NT2/D1 (cell line): ENCODE data around the gene CD274.

Experiments
- SUZ12 ChIP-seq: IDR thresholded peaks from 2 replicates; pipeline ENCODE4 v1.6.1; 2011; ENCODE audit not compliant: insufficient read length, insufficient read depth; ENCODE audit errors: extremely low read depth
- YY1 ChIP-seq: IDR thresholded peaks from 2 replicates; pipeline ENCODE4 v1.6.1; 2011; ENCODE audit not compliant: insufficient read length, insufficient read depth
- ZNF274 ChIP-seq: IDR thresholded peaks from 2 replicates; pipeline ENCODE4 v1.6.1; 2011; ENCODE audit warnings: mild to moderate bottlenecking, low read depth, low read length

DNA sequence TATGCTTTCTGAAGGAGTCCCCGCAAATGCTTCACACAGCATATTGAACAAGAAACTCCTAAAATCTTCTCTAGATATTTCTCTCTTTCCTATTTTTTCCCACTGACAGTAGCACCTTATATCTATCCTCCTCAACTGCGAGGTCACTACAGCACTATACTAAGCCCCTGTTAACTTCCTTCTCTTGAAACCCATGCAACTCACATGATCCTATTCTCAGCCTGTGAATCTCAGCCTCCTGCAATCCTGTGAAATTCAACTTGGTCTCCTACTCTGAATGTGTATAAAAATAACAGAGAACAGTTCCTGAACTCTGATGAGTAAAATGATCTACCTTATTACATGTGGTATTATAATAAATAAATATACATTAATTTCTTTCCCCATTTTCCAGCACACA, 6.5 kb upstream of the CD274 start:
- no peak for TF ChIP-seq YY1
- no peak for TF ChIP-seq ZNF274
- no peak for TF ChIP-seq SUZ12
